ENCODE data around the gene IL1RAP. TPM values are rescaled to one million over a fixed set of nuclear protein-coding genes. Genes with fewer than 3 reads are reported as not detected.

Gene IL1RAP
- total RNA-seq, 4 donors from 2014 or later: 4.9 to 16.9 (median 10.8) TPM

DNA sequence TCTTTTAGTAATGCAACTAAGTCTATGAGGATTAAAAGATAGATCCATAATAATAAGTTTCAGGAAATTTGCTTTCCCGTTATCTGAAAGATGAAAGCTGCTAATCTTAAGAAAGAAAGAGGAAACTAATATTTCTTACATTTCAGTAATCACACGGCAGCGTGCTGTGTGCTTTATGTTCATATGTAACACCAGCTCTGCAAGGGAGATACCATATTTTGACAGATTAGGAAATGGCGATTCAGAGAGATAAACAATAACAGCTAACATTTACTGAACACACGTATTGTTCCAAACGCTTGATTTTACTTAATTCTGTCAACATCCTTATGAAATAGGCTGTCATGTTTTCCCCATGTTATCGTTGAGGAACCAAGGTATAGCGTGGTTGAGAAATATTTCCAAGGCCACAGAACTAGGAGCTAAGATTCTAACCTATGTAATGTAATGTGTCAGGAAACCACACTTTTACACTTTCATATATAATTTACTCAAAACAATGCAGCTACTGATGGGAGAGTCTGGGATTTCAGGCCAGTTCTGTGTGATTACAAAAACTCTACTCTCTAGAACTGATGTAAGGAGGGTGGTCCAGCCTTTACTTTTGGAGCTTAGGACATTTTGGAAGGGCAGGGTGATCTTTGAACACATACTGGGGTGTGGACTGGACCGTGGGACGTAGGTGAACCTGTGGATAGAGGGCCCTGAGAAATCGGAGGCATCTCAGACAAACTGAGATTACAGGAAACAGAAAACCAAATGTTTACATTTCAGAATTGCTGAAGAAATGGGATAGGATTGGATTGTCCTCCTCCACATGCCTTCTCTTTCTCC lies 100.6 kb downstream of the IL1RAP start:
- Histone ChIP-seq H3K27me3 (no peaks in the 10 kb centered on the region), H3K36me3 (no peaks in the 10 kb centered on the region), H3K4me1 (no peaks in the 10 kb centered on the region), H3K27ac (no peak overlapping the region), H3K9me3 (no peaks in the 10 kb centered on the region), H3K4me3 (replicated peaks in 1 of 3) (no peak overlapping the region)
- intact Hi-C loops (cut with DNase I): no loop called here
- DNase-seq: no peak
- 81 to 83% methylated on average over 11 of the region's 11 CpGs for WGBS, 2 donors
- TF ChIP-seq, protein P1, sequence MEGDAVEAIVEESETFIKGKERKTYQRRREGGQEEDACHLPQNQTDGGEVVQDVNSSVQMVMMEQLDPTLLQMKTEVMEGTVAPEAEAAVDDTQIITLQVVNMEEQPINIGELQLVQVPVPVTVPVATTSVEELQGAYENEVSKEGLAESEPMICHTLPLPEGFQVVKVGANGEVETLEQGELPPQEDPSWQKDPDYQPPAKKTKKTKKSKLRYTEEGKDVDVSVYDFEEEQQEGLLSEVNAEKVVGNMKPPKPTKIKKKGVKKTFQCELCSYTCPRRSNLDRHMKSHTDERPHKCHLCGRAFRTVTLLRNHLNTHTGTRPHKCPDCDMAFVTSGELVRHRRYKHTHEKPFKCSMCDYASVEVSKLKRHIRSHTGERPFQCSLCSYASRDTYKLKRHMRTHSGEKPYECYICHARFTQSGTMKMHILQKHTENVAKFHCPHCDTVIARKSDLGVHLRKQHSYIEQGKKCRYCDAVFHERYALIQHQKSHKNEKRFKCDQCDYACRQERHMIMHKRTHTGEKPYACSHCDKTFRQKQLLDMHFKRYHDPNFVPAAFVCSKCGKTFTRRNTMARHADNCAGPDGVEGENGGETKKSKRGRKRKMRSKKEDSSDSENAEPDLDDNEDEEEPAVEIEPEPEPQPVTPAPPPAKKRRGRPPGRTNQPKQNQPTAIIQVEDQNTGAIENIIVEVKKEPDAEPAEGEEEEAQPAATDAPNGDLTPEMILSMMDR (IDR thresholded peaks at IDR 0.05): no peak
- TF ChIP-seq POLR2A (IDR thresholded peaks at IDR 0.05): no peak

DNA sequence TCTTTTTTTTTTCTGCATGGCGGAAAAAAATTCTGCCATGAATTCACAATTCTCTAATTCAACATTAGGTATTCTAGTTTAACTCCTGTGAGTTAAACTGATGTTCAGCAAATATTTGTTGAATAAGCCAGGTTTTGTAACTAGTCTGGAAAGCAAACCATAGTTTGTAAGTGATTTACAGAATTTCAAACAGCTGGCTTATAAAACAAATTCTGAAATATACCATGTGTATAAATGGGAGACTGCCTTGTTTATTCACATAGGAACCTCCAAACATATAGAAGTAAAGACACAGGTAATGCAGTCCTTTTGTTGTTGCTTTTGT lies 101.1 kb downstream of the IL1RAP start:
- DNase-seq: no peak
- Histone ChIP-seq H3K27ac (no peak overlapping the region), H3K9me3 (no peaks in the 10 kb centered on the region), H3K27me3 (no peaks in the 10 kb centered on the region), H3K4me3 (replicated peaks in 1 of 3) (no peak overlapping the region), H3K36me3 (no peaks in the 10 kb centered on the region), H3K4me1 (no peaks in the 10 kb centered on the region)
- 96 to 98% methylated on average over 1 of the region's 1 CpG for WGBS, 2 donors
- TF ChIP-seq POLR2A (IDR thresholded peaks at IDR 0.05): no peak
- TF ChIP-seq, protein P1 (IDR thresholded peaks at IDR 0.05): no peak
- intact Hi-C loops (cut with DNase I): no loop called here

DNA sequence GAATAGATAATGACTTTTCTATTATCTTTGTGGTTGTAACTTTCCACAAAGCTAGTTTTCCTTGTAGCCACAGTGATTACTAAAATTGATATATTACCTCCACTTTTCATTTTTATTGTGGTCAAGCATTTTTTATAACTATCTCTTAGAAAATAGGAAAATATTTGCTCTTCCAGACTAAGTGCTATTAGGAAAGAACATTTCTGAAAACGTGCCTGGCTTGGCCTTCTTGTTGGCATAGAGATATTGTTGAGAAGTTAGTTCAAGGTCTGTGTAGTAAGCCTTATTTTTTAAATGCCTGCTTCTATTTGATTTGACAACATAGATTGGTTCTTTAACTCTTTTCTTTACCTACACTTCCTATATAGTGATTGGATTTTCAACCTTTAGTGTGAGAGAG lies 101.7 kb downstream of the IL1RAP start:
- H3K9me3 ChIP-seq: no peaks in the 10 kb centered on the region
- no peaks in the 10 kb centered on the region for H3K27me3 ChIP-seq
- no peak overlapping the region for H3K27ac ChIP-seq
- H3K36me3 ChIP-seq: no peaks in the 10 kb centered on the region
- WGBS, 2 donors: 53 to 69% methylated on average over 1 of the region's 1 CpG
- no peak for TF ChIP-seq POLR2A (IDR thresholded peaks at IDR 0.05)
- TF ChIP-seq, protein P1 (IDR thresholded peaks at IDR 0.05): no peak
- no peak for DNase-seq
- H3K4me1 ChIP-seq: no peaks in the 10 kb centered on the region
- H3K4me3 ChIP-seq (replicated peaks in 1 of 3): no peak overlapping the region
- intact Hi-C loops (cut with DNase I): no loop called here

DNA sequence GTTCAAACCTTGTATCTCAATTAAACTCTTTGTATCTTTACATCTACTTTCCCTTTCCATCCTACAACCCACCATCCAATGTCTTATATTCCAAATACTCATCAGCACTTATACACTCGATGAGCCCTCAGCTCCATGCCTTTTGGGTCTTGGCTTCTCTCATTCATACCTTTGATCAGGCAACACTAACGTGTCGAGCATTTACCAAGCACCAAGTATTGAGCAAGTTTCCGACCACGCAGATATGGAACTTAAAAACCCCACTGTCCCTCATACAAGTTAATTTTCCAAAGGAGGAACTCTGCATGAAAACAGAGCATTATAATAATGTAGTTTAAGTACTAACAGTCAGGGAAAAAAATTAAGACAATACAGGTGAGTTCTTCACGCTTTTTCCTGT lies 102.8 kb downstream of the IL1RAP start:
- no peak overlapping the region for H3K27ac ChIP-seq
- no peaks in the 10 kb centered on the region for H3K36me3 ChIP-seq
- WGBS, 2 donors: 77 to 81% methylated on average over 6 of the region's 6 CpGs
- DNase-seq: no peak
- no peaks in the 10 kb centered on the region for H3K9me3 ChIP-seq
- H3K27me3 ChIP-seq: no peaks in the 10 kb centered on the region
- intact Hi-C loops (cut with DNase I): no loop called here
- H3K4me3 ChIP-seq (replicated peaks in 1 of 3): no peak overlapping the region
- TF ChIP-seq, protein P1 (IDR thresholded peaks at IDR 0.05): no peak
- no peak for TF ChIP-seq POLR2A (IDR thresholded peaks at IDR 0.05)
- no peaks in the 10 kb centered on the region for H3K4me1 ChIP-seq

DNA sequence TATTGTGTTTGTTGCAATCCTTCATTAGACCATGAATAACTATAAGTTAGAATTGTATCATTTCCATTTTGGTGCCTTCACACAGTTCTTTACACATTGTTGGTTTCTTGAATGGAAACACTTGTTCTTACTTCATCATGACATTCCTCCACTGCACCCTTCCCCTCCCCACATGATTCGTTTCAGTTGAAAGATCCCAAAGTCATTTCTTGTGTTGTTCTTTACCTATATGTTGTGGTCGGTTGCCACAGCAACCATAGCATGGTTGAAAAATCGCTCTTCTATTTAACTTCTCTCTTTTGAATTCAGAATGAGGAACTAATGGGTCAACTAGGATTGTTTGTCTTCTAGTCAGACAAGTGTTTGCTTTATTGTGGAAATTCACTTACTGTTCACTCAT lies 103.3 kb downstream of the IL1RAP start:
- DNase-seq: no peak
- TF ChIP-seq, protein P1 (IDR thresholded peaks at IDR 0.05): no peak
- TF ChIP-seq POLR2A (IDR thresholded peaks at IDR 0.05): no peak
- 16 to 35% methylated on average over 3 of the region's 3 CpGs for WGBS, 2 donors

More for the DNA sequence above, 103.3 kb downstream of the IL1RAP start:
- no peak overlapping the region for H3K27ac ChIP-seq
- H3K4me3 ChIP-seq (replicated peaks in 1 of 3): no peak overlapping the region
- H3K36me3 ChIP-seq: no peaks in the 10 kb centered on the region
- intact Hi-C loops (cut with DNase I): no loop called here
- H3K27me3 ChIP-seq: no peaks in the 10 kb centered on the region
- no peaks in the 10 kb centered on the region for H3K9me3 ChIP-seq
- no peaks in the 10 kb centered on the region for H3K4me1 ChIP-seq

Data from thyroid gland (tissue), 4 donors.